OCI-LY3 (cell line): ENCODE results near the gene EEF1AKMT2.

Experiments used
- H2AFZ ChIP-seq: fragments of 200-600, 300-600 bp; shearing (Covaris generic); 2 replicates; pipeline ENCODE4 v1.6.0; 2014; ENCODE audit warnings: antibody characterized with exemption, low read depth, low read length
- H3K27ac ChIP-seq: fragments of 200-600, 300-600 bp; sonication (generic); 2 replicates; pipeline ENCODE4 v1.5.1; 2014; ENCODE audit warnings: mild to moderate bottlenecking, low read length, moderate library complexity, mixed read lengths
- H3K27me3 ChIP-seq: fragments of 200-600, 300-600 bp; sonication (generic); 2 replicates; pipeline ENCODE4 v1.6.1; 2014; ENCODE audit warnings: low read depth, low read length, mixed read lengths
- H3K36me3 ChIP-seq: fragments of 200-600, 300-600 bp; sonication (generic); replicated peaks from 2 replicates; pipeline ENCODE3; 2014; ENCODE audit warnings: low read depth, low read length, mixed read lengths
- H3K4me1 ChIP-seq: fragments of 300-600, 200-600 bp; sonication (generic); 2 replicates; pipeline ENCODE4 v1.6.1; 2014; ENCODE audit warnings: low read length, mixed read lengths
- H3K4me2 ChIP-seq: fragments of 200-600, 300-600 bp; sonication (generic); 2 replicates; pipeline ENCODE4 v1.6.1; 2014; ENCODE audit warnings: low read length, mixed read lengths
- H3K4me3 ChIP-seq: fragments of 300-600, 200-600 bp; sonication (generic); 2 replicates; pipeline ENCODE4 v1.5.1; 2014; ENCODE audit warnings: antibody characterized with exemption, mild to moderate bottlenecking, low read length, moderate library complexity
- H3K79me2 ChIP-seq: fragments of 300-600, 200-600 bp; shearing (Covaris generic); 2 replicates; pipeline ENCODE4 v1.6.1; 2014; ENCODE audit warnings: mild to moderate bottlenecking, low read length, mixed read lengths
- H3K9ac ChIP-seq: fragments of 300-600, 200-600 bp; shearing (Covaris generic); 2 replicates; pipeline ENCODE4 v1.6.0; 2014; ENCODE audit warnings: mild to moderate bottlenecking, low read length, moderate library complexity
- H3K9me3 ChIP-seq: fragments of 200-600, 300-600 bp; shearing (Covaris generic); 2 replicates; pipeline ENCODE4 v1.6.1; 2014; ENCODE audit warnings: low read length, mixed read lengths; ENCODE audit not compliant: insufficient read depth
- H4K20me1 ChIP-seq: fragments of 200-600, 300-600 bp; sonication (generic); 2 replicates; pipeline ENCODE4 v1.6.1; 2016; ENCODE audit warnings: low read length, mixed read lengths; ENCODE audit not compliant: insufficient read depth
- CTCF ChIP-seq: fragments of 200-600, 300-600 bp; sonication (generic); IDR thresholded peaks from 2 replicates; pipeline ENCODE4 v1.5.1; 2014; ENCODE audit warnings: antibody characterized with exemption, low read length, low read depth
- EZH2phosphoT487 ChIP-seq: fragments of 200-600 bp; shearing (Covaris generic); IDR thresholded peaks from 2 replicates; pipeline ENCODE4 v1.6.1; 2018; ENCODE audit warnings: antibody characterized with exemption, mixed run types, low read depth

The EEF1AKMT2 gene

GRCh38 chr10:124791547-124792348, at the start of gene EEF1AKMT2:
Gene EEF1AKMT2 (minus strand): TSS chr10:124791887. CDS start chr10:124791833, 54 bp downstream.
- no peaks in the 10 kb centered on the region for H3K9me3 ChIP-seq
- TF ChIP-seq CTCF: no peak; the same call in 1 of the 2 replicates
- TF ChIP-seq EZH2phosphoT487: no peak
- peak within 1 kb of the TSS; percentile 99 for H3K4me3 ChIP-seq
- peak within 1 kb of the TSS; percentile 94 for H2AFZ ChIP-seq
- peak within 1 kb of the TSS; percentile 58 for H3K27ac ChIP-seq
- peaks cover 27% of the 10 kb centered on the region for H3K79me2 ChIP-seq
- peaks cover 3% of the 10 kb centered on the region; the same call in 1 of the 2 replicates for H3K4me1 ChIP-seq
- H4K20me1 ChIP-seq: no peaks in the 10 kb centered on the region
- H3K4me2 ChIP-seq: peak within 1 kb of the TSS; percentile 88
- H3K27me3 ChIP-seq: no peaks in the 10 kb centered on the region
- peaks cover 13% of the 10 kb centered on the region for H3K36me3 ChIP-seq
- H3K9ac ChIP-seq: peak within 1 kb of the TSS; percentile 92

DNA sequence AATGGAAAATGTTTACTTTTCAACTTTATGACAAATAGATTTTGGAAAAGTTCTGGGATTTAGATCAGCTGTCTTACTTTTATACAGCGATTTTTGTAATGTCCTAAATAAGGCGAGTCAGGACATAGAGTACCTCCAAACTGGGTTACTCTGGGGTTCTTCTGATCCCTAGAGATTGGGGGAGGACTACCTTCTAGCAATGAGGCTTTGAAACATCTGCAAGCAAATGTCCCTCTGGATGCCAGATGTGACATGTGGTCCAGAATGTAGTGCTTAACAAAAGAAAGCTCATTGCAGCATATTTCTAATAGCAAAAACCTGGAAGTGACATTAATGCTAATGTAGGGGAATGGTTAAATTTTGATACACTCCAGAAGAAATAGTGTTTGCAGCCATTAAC, 46.0 kb upstream of the EEF1AKMT2 start:
- Histone ChIP-seq H3K36me3 (peaks cover 20% of the 10 kb centered on the region), H3K79me2 (no peaks in the 10 kb centered on the region), H3K27ac (no peak overlapping the region), H2AFZ (no peak overlapping the region), H3K4me2 (no peak overlapping the region), H3K4me1 (no peaks in the 10 kb centered on the region), H3K27me3 (no peaks in the 10 kb centered on the region), H3K4me3 (no peak overlapping the region), H3K9me3 (no peaks in the 10 kb centered on the region), H4K20me1 (no peaks in the 10 kb centered on the region), H3K9ac (no peak overlapping the region)
- TF ChIP-seq EZH2phosphoT487 (no peak), CTCF (no peak)

DNA sequence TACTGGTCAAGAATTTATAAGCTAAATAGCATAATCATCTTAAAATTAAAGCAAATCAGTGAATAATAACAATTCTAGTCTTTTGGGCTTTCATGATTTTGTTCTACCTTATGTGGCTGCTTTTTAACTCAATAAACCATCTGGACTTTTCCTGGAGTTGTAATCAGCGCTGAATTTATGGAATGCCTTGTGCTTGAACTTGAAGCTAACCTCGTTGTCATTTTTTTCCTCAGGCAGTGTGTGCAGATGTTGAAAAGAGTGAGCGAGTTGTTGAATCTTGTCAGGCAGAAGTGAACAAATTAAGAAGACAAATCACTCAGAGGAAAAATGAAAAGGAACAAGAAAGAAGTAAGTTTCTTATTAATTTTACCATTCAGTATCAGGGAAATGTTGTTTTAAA, 39.4 kb upstream of the EEF1AKMT2 start:
- Histone ChIP-seq H3K9me3 (no peaks in the 10 kb centered on the region), H3K4me3 (no peak overlapping the region), H3K4me2 (no peak overlapping the region), H3K9ac (no peak overlapping the region), H3K4me1 (no peaks in the 10 kb centered on the region), H3K27me3 (no peaks in the 10 kb centered on the region), H3K27ac (no peak overlapping the region), H3K36me3 (peaks cover 28% of the 10 kb centered on the region), H3K79me2 (no peaks in the 10 kb centered on the region), H4K20me1 (no peaks in the 10 kb centered on the region), H2AFZ (no peak overlapping the region)
- TF ChIP-seq CTCF (no peak), EZH2phosphoT487 (no peak)

- H4K20me1 ChIP-seq: no peaks in the 10 kb centered on the region
- no peaks in the 10 kb centered on the region for H3K4me1 ChIP-seq
- no peak overlapping the region for H2AFZ ChIP-seq
- no peak overlapping the region for H3K9ac ChIP-seq
- no peaks in the 10 kb centered on the region for H3K79me2 ChIP-seq
- no peak overlapping the region for H3K27ac ChIP-seq
- H3K4me2 ChIP-seq: no peak overlapping the region
- peaks cover 21% of the 10 kb centered on the region for H3K36me3 ChIP-seq
- no peaks in the 10 kb centered on the region for H3K9me3 ChIP-seq
- TF ChIP-seq CTCF (no peak), EZH2phosphoT487 (no peak)
- no peaks in the 10 kb centered on the region for H3K27me3 ChIP-seq
- no peak overlapping the region for H3K4me3 ChIP-seq
Observed at GRCh38 chr10:124830445-124830844, 38.8 kb upstream of the EEF1AKMT2 start.
